ENCODE data around the gene KRTAP10-9.
"Not testable (repeated sequence)": the region's sequence is repeated elsewhere in the genome, so short reads cannot be mapped to it uniquely, and the experiment has no call there.

The KRTAP10-9 gene

GRCh38 chr21:44637018-44637850 is 10.3 kb downstream of the KRTAP10-9 start, which contains the start of gene KRTAP10-10:
TSS of gene KRTAP10-10 (plus strand) at chr21:44637356. CDS start at chr21:44637418, 62 bp downstream.
- no peak within 1 kb of the TSS for H3K27ac ChIP-seq
- no peak for TF ChIP-seq ZFX (IDR thresholded peaks at IDR 0.05)
- TF ChIP-seq, protein P1, sequence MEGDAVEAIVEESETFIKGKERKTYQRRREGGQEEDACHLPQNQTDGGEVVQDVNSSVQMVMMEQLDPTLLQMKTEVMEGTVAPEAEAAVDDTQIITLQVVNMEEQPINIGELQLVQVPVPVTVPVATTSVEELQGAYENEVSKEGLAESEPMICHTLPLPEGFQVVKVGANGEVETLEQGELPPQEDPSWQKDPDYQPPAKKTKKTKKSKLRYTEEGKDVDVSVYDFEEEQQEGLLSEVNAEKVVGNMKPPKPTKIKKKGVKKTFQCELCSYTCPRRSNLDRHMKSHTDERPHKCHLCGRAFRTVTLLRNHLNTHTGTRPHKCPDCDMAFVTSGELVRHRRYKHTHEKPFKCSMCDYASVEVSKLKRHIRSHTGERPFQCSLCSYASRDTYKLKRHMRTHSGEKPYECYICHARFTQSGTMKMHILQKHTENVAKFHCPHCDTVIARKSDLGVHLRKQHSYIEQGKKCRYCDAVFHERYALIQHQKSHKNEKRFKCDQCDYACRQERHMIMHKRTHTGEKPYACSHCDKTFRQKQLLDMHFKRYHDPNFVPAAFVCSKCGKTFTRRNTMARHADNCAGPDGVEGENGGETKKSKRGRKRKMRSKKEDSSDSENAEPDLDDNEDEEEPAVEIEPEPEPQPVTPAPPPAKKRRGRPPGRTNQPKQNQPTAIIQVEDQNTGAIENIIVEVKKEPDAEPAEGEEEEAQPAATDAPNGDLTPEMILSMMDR (conservative IDR thresholded peaks at IDR 0.05), result no peak

GRCh38 chr21:44637851-44638348 is 11.0 kb downstream of the KRTAP10-9 start:
- H3K27ac ChIP-seq, result not testable (repeated sequence)

GRCh38 chr21:44638506-44639330 is 11.8 kb downstream of the KRTAP10-9 start:
- H3K27ac ChIP-seq, result not testable (repeated sequence)

- no peak for TF ChIP-seq ZFX (IDR thresholded peaks at IDR 0.05)
- TF ChIP-seq, protein P1 (conservative IDR thresholded peaks at IDR 0.05), result no peak
- no peak overlapping the region for H3K27ac ChIP-seq
Measured at GRCh38 chr21:44639331-44639655, 12.4 kb downstream of the KRTAP10-9 start.

GRCh38 chr21:44640761-44641160 is 13.9 kb downstream of the KRTAP10-9 start:
- no peak overlapping the region for H3K27ac ChIP-seq
- no peak for TF ChIP-seq ZFX (IDR thresholded peaks at IDR 0.05)
- TF ChIP-seq, protein P1 (conservative IDR thresholded peaks at IDR 0.05), result no peak

GRCh38 chr21:44643741-44644310 is 16.9 kb downstream of the KRTAP10-9 start:
- TF ChIP-seq, protein P1 (conservative IDR thresholded peaks at IDR 0.05), result no peak
- no peak for TF ChIP-seq ZFX (IDR thresholded peaks at IDR 0.05)

GRCh38 chr21:44644878-44645277 is 18.0 kb downstream of the KRTAP10-9 start:
- TF ChIP-seq, protein P1 (conservative IDR thresholded peaks at IDR 0.05), result no peak
- TF ChIP-seq ZFX (IDR thresholded peaks at IDR 0.05), result no peak
- H3K27ac ChIP-seq, result no peak overlapping the region

More at GRCh38 chr21:44643741-44644310, 16.9 kb downstream of the KRTAP10-9 start:
- H3K27ac ChIP-seq, result no peak overlapping the region

GRCh38 chr21:44646366-44647221 is 19.7 kb downstream of the KRTAP10-9 start, which contains the start of gene KRTAP10-11:
TSS of gene KRTAP10-11 (plus strand) at chr21:44646414. CDS start at chr21:44646459, 45 bp downstream.
- not testable (repeated sequence) for H3K27ac ChIP-seq
